Activated T-helper 1 cell treated with anti-CD3 and anti-CD28 coated beads, Interleukin-12 subunit alpha, Interleukin-12 subunit beta, Interleukin-2, Interleukin-4 antibody, amounts not matched to agents 30 ng/mL and 10 ng/mL and 1 ng/mL, durations not matched to agents 14 hours and 24 hours and 36 hours (primary cell): ENCODE measurements around the gene SP7. TPM values are rescaled to one million over a fixed set of nuclear protein-coding genes. Genes with fewer than 3 reads are reported as not detected.
"Not testable (repeated sequence)": the region's sequence is repeated elsewhere in the genome, so short reads cannot be mapped to it uniquely, and the experiment has no call there.

Experiments
- DNase-seq: peaks from one replicate; pipeline ENCODE4 v3.0.0; 2021; ENCODE audit warnings: low spot score
- H3K27ac Mint-ChIP-seq: one replicate; pipeline ENCODE4 v1.8.0; 2021; ENCODE audit warnings: mild to moderate bottlenecking, mixed read lengths
- H3K27me3 Mint-ChIP-seq: one replicate; pipeline ENCODE4 v1.8.0; 2022; ENCODE audit warnings: mild to moderate bottlenecking, moderate library complexity, mixed read lengths; ENCODE audit not compliant: insufficient read depth
- H3K36me3 Mint-ChIP-seq: one replicate; pipeline ENCODE4 v1.8.0; 2021; ENCODE audit warnings: low read depth, mixed read lengths
- H3K4me1 Mint-ChIP-seq: one replicate; pipeline ENCODE4 v1.8.0; 2021; ENCODE audit warnings: low read depth, mixed read lengths
- H3K4me3 Mint-ChIP-seq: one replicate; pipeline ENCODE4 v1.8.0; 2021; ENCODE audit warnings: mild to moderate bottlenecking, moderate library complexity, mixed read lengths
- H3K9me3 Mint-ChIP-seq: one replicate; pipeline ENCODE4 v1.8.0; 2021; ENCODE audit warnings: mixed read lengths
- intact Hi-C: fragments of 100-400 bp; cut with micrococcal nuclease; formaldehyde crosslinking; loops from one replicate; pipeline ENCODE4 v1.15.1; 2024
- total RNA-seq: library from RNA; stranded (reverse); gene quantifications from 2 replicates; pipeline ENCODE4 v1.2.3, GENCODE V29; 2022

The SP7 gene
- total RNA-seq, 1 donor from 2014 or later = not detected

DNA sequence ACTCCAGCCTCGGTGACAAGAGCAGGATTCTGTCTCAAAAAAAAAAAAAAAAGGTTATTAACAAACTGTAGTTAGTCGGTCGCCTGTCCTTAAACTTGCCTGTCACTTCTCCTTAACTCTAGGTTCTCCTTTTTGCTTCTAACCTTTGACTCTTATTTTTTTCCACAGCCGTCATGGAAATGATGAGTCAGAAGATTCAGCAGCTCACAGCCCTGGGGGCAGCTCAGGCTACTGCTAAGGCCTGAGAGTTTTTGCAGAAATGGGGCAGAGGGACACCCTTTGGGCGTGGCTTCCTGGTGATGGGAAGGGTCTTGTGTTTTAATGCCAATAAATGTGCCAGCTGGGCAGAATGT, 37.1 kb downstream of the SP7 start:
- intact Hi-C loops = loop anchor here (1.0 kb wide), 10 partner anchors 22 to 201 kb away; partner anchors contain the start of genes AAAS, CSAD, ESPL1 and ZNF740
- peak overlapping the region; percentile 97 for H3K4me3 Mint-ChIP-seq

DNA sequence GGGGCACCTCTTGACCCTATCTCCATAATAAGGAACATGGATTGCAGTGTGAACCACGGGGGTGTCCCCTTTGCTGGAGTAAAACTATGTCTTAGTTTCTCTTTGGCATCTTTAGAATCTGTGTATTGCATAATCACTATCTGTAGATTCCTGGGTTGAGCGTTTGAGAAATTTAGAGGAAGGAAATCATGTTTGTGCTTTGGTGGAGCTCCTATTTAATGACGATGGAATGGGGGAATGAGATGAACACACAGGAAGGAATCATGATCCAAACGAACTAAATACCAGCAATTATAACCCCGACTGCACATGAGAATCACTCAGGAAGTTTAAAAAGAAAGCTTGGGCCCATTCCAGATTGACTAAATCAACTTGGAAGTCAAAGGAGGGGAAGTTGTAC, 38.0 kb downstream of the SP7 start:
- H3K4me3 Mint-ChIP-seq = peak overlapping the region; percentile 19
- H3K4me1 Mint-ChIP-seq = peaks cover 68% of the 10 kb centered on the region
- peak overlapping the region; percentile 62 for H3K27ac Mint-ChIP-seq
- no peak for DNase-seq
- no peaks in the 10 kb centered on the region for H3K27me3 Mint-ChIP-seq
- H3K9me3 Mint-ChIP-seq = no peaks in the 10 kb centered on the region
- peaks cover 55% of the 10 kb centered on the region for H3K36me3 Mint-ChIP-seq
- intact Hi-C loops = no loop called here

More for the DNA sequence above, 37.1 kb downstream of the SP7 start:
- H3K9me3 Mint-ChIP-seq = no peaks in the 10 kb centered on the region
- peak overlapping the region; percentile 93 for H3K27ac Mint-ChIP-seq
- H3K36me3 Mint-ChIP-seq = peaks cover 52% of the 10 kb centered on the region
- peak; percentile 43 for DNase-seq
- peaks cover 68% of the 10 kb centered on the region for H3K4me1 Mint-ChIP-seq
- no peaks in the 10 kb centered on the region for H3K27me3 Mint-ChIP-seq

DNA sequence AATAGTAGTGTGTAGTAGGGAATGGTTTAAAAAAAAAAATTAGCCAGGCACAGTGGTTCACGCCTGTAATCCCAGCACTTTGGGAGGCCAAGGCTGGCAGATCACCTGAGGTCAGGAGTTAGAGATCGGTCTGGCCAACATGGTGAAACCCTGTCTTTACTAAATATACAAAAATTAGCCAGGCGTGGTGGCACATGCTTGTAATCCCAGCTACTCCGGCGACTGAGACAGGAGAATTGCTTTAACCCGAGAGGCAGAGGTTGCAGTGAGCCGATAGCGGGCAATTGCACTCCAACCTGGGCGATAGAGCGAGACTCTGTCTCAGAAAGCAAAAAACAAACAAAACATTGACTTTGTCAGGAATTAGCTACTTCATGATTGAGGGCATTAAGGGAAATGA, 39.0 kb downstream of the SP7 start:
- peaks cover 61% of the 10 kb centered on the region for H3K4me1 Mint-ChIP-seq
- H3K27me3 Mint-ChIP-seq, intact Hi-C loops, DNase-seq, H3K9me3 Mint-ChIP-seq: not testable (repeated sequence)
- peaks cover 52% of the 10 kb centered on the region for H3K36me3 Mint-ChIP-seq
- H3K4me3 Mint-ChIP-seq = peak overlapping the region; percentile 99
- H3K27ac Mint-ChIP-seq = peak overlapping the region; percentile 62

DNA sequence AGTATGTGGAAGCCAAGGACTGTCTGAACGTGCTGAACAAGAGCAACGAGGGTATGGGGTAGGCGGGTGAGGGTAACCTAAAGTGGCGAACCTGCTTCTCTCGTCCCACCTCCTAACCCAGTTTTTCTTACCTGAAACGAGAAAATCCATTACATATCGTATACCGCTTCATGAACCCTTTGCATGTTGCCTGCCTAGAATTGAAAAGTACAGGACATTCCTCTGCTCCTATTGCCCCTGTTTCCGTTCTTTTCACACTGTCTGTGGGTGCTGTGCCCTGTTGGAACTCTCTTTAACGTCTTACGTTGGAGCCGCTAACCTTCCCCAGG, 40.3 kb downstream of the SP7 start:
- Mint-ChIP-seq H3K27me3 (no peaks in the 10 kb centered on the region), H3K36me3 (peaks cover 52% of the 10 kb centered on the region), H3K4me3 (peak overlapping the region; percentile 99), H3K9me3 (no peaks in the 10 kb centered on the region), H3K27ac (peak overlapping the region; percentile 91), H3K4me1 (peaks cover 55% of the 10 kb centered on the region)
- intact Hi-C loops = loop anchor here (1.0 to 2.0 kb wide), 8 partner anchors 25 to 155 kb away; partner anchors contain the start of genes AAAS, CSAD, ESPL1 and ZNF740
- no peak for DNase-seq

DNA sequence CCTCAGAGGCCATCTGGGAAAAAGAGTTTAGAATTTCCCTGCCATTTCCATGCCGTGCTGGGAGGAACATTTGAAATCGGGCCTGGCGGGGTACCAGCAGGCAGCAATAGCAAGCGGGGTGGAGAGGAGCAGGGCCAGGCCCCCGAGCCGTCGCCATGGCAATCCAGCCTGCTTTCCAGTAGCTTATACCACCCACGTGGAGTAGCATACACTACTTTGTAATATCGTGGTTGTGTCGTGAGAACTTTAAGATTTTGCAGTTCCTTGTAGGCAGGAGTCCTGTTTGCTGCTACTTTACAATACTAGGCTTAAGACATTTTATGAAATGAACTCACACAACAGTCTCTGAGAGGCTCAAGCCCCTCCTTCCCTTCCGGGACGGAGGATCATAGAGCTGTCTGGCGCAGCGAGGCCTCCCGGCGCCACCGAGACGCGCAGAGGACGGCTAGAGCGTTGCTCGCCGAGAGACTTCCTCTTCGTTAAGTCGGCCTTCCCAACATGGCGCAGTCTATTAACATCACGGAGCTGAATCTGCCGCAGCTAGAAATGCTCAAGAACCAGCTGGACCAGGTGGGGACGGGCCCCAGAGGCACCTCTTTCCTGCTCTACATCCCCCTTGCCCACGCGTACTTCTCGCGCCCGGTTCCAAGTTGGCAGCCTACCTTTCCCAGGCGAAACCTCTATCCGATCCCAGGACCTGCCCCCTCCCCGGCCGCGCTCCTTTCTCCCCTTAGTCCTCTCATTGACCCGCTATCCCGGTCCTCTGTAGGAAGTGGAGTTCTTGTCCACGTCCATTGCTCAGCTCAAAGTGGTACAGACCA, 40.9 kb downstream of the SP7 start, which contains the start of gene PFDN5:
Gene PFDN5 (plus strand): TSS at position 473 of the 821 bp plus-strand sequence. CDS start 26 bp downstream, at position 499.
- DNase-seq = peak; percentile 86
- no peaks in the 10 kb centered on the region for H3K27me3 Mint-ChIP-seq
- H3K4me3 Mint-ChIP-seq = peak within 1 kb of the TSS; percentile 99
- intact Hi-C loops = loop anchor here (1.0 to 2.0 kb wide), 8 partner anchors 26 to 156 kb away; partner anchors contain the start of genes AAAS, CSAD, ESPL1 and ZNF740
- peaks cover 49% of the 10 kb centered on the region for H3K36me3 Mint-ChIP-seq
- peaks cover 50% of the 10 kb centered on the region for H3K4me1 Mint-ChIP-seq
- peak within 1 kb of the TSS; percentile 91 for H3K27ac Mint-ChIP-seq
- no peaks in the 10 kb centered on the region for H3K9me3 Mint-ChIP-seq

DNA sequence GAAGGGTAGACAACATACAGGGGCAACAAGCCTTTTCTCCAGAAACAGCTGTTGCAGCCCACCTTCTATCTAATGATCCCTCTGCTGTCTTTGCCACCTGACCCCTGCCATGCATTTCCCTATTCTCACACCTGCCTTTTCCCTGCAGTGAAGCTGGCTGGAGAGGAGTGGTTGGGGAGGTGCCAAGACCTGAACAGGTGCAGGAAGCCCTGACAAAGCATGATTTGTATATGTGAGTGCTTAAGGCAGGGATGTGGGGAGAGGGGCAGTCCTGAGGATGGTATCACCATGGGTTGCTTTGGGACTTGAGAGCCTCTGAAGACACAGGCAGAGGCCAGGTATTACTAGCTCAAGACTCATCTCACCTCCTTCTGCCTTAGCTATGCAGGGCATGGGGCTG, 43.7 kb downstream of the SP7 start:
- no peaks in the 10 kb centered on the region for H3K9me3 Mint-ChIP-seq
- no peak for DNase-seq
- H3K4me3 Mint-ChIP-seq = no peak overlapping the region
- intact Hi-C loops = no loop called here
- no peak overlapping the region for H3K27ac Mint-ChIP-seq
- peaks cover 31% of the 10 kb centered on the region for H3K4me1 Mint-ChIP-seq
- no peaks in the 10 kb centered on the region for H3K27me3 Mint-ChIP-seq
- H3K36me3 Mint-ChIP-seq = peaks cover 49% of the 10 kb centered on the region

DNA sequence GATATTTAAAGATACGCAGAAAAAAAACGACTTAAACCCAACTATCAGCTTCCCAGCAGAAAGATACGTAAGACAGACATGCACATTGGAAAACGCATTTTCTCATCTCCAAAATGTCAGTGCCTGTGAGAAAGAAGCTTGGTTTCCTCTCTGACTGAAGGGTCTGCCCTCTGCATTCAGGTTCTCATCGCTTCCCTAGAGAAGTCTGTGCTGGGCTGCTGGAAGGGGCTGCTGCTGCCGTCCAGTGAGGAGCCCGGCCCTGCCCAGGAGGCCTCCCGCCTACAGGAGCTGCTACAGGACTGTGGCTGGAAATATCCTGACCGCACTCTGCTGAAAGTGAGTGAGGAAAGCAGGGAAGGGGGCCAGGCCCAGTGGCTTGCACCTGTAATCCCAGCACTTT, 45.5 kb downstream of the SP7 start:
- peaks cover 16% of the 10 kb centered on the region for H3K4me1 Mint-ChIP-seq
- no peak for DNase-seq
- H3K4me3 Mint-ChIP-seq = no peak overlapping the region
- no peaks in the 10 kb centered on the region for H3K9me3 Mint-ChIP-seq
- peak overlapping the region; percentile 75 for H3K27ac Mint-ChIP-seq
- intact Hi-C loops = no loop called here
- no peaks in the 10 kb centered on the region for H3K27me3 Mint-ChIP-seq
- peaks cover 45% of the 10 kb centered on the region for H3K36me3 Mint-ChIP-seq

DNA sequence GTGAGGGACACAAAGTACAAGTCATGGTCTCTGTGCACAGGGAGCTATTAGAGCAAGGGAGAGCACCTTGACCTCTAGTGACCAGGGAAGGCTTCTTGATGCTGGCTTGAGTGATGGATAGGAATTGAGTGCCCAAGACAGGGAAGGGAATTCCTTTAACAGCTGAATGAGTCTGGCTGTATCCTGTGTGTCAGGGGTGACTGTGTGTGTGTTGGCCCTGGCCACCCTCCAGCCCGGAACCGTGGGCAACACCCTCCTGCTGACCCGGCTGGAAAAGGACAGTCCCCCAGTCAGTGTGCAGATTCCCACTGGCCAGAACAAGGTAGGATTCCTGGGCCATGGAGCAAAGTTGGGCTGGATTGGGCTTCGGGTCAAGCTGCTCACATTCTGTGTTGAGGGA, 46.3 kb downstream of the SP7 start:
- Mint-ChIP-seq H3K27me3 (no peaks in the 10 kb centered on the region), H3K36me3 (peaks cover 41% of the 10 kb centered on the region), H3K27ac (peak overlapping the region; percentile 75), H3K4me3 (no peak overlapping the region), H3K9me3 (no peaks in the 10 kb centered on the region), H3K4me1 (peaks cover 8% of the 10 kb centered on the region)
- DNase-seq = no peak
- intact Hi-C loops = no loop called here

DNA sequence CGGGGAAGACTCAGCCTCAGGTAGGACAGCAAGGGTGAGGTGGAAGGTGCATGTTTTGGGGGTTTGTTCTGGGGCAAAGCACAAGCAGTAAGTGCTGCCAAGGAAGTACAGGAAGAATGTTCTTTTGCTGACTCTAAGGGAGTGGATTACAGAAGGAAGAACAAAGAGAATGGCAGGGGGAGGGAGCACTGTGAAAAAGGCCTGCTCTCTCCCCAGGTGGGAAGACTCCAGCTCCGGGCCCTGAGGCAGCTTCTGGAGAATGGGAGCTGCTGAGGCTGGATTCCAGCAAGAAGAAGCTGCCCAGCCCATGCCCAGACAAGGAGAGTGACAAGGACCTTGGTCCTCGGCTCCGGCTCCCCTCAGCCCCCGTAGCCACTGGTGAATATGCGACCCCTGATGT, 47.8 kb downstream of the SP7 start:
- intact Hi-C loops = no loop called here
- peaks cover 7% of the 10 kb centered on the region for H3K4me1 Mint-ChIP-seq
- no peak for DNase-seq
- H3K27me3 Mint-ChIP-seq = no peaks in the 10 kb centered on the region
- peak overlapping the region; percentile 60 for H3K27ac Mint-ChIP-seq
- H3K9me3 Mint-ChIP-seq = no peaks in the 10 kb centered on the region
- H3K4me3 Mint-ChIP-seq = no peak overlapping the region
- H3K36me3 Mint-ChIP-seq = peaks cover 43% of the 10 kb centered on the region

DNA sequence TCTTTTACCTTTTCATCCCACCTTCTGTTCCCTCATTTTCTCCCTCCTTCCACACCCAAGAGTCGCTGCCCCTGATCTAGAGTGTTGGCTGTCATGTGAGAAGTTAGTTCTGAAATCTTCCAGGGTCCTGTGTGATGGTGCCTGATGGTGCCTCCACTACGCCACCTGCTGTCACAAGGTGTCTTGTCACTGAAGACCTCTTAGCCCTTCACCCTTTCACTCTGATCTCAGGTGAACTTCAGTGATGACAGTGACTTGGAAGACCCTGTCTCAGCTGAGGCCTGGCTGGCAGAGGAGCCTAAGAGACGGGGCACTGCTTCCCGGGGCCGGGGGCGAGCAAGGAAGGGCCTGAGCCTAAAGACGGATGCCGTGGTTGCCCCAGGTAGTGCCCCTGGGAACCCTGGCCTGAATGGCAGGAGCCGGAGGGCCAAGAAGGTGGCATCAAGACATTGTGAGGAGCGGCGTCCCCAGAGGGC, 48.4 kb downstream of the SP7 start:
- peaks cover 45% of the 10 kb centered on the region for H3K36me3 Mint-ChIP-seq
- peak; percentile 51 for DNase-seq
- no peaks in the 10 kb centered on the region for H3K27me3 Mint-ChIP-seq
- no peak overlapping the region for H3K4me3 Mint-ChIP-seq
- H3K4me1 Mint-ChIP-seq = peaks cover 7% of the 10 kb centered on the region
- intact Hi-C loops = loop anchor here (1.0 to 2.0 kb wide), 4 partner anchors 19 to 128 kb away; partner anchors contain the start of gene ESPL1
- H3K9me3 Mint-ChIP-seq = no peaks in the 10 kb centered on the region
- peak overlapping the region; percentile 60 for H3K27ac Mint-ChIP-seq

DNA sequence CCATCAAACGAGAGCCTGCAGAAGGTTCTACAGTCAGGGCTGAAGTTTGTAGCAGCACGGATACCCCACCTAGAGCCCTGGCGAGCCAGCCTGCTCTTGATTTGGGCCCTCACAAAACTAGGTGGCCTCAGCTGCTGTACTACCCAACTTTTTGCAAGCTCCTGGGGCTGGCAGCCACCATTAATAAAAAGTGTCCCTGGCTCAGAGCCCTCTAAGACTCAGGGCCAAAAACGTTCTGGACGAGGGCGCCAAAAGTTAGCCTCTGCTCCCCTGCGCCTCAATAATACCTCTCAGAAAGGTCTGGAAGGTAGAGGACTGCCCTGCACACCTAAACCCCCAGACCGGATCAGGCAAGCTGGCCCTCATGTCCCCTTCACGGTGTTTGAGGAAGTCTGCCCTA, 49.7 kb downstream of the SP7 start:
- DNase-seq = no peak
- intact Hi-C loops = loop anchor here (2.0 kb wide), 1 partner anchor 18 kb away; the partner anchor contains the start of gene ESPL1
- Mint-ChIP-seq H3K4me3 (no peak overlapping the region), H3K27ac (no peak overlapping the region), H3K36me3 (peaks cover 46% of the 10 kb centered on the region), H3K9me3 (no peaks in the 10 kb centered on the region), H3K27me3 (no peaks in the 10 kb centered on the region), H3K4me1 (peaks cover 7% of the 10 kb centered on the region)

DNA sequence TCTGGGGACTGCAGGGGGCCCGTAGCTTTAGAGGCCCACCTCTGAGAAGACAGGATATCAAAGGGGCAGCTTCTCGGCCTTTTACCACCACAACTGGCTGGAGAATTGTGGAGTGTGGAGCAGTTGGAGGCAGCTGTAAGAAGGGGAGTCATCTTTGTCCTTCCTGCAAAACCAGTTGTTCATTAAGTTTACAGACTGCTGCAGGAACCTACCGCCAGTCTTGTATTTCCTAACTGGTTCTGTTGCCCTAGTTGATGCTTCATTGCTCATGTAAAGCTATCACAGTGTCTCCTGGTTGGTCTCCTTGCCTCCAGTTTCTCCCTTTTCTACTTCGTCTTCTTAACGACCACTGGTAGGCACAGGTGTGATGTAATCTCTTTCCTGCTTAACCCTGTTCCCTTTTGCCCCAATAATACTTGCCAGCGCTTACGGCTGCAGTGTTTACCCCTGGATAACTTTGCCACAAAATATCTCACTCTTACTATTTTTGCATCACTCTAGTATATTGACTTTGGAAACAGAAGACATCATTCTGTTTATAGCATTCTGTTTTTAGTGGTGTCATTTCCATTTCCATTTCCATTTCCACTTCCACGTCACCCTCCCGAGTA, 56.2 kb downstream of the SP7 start:
- no peak overlapping the region for H3K27ac Mint-ChIP-seq
- intact Hi-C loops = no loop called here

DNA sequence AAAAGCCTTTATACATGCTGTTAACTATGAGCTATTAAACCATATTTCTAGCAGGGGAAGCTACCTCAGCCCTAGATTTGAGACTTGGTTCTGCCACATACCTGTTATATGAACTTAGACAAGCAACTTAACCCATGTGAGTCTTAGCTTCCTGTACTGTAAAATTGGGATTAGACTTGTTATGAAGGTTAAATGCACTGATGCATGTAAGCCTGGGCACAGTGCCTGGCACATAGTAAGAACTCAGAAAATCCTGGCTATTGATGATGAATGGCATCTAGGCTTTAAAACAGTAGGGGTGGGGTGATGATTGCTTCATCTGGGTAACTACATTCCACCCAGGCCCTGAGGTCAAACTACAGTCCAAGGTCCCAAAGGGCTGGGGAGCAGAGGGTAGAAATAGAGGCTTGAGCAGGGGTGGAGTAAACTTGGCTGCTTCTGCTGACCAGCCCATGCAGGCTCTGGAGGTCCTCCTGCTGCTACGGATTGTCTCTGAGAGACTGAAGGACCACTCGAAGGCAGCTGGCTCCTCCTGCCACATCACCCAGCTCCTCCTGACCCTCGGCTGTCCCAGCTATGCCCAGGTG, 56.8 kb downstream of the SP7 start:
- H3K4me3 Mint-ChIP-seq = no peak overlapping the region
- no peak overlapping the region for H3K27ac Mint-ChIP-seq
- peaks cover 50% of the 10 kb centered on the region for H3K36me3 Mint-ChIP-seq
- no peaks in the 10 kb centered on the region for H3K9me3 Mint-ChIP-seq
- intact Hi-C loops = no loop called here
- no peak for DNase-seq
- H3K4me1 Mint-ChIP-seq = peaks cover 4% of the 10 kb centered on the region
- no peaks in the 10 kb centered on the region for H3K27me3 Mint-ChIP-seq

More for the DNA sequence above, 56.2 kb downstream of the SP7 start:
- Mint-ChIP-seq H3K4me3 (no peak overlapping the region), H3K36me3 (peaks cover 46% of the 10 kb centered on the region), H3K4me1 (peaks cover 4% of the 10 kb centered on the region), H3K9me3 (no peaks in the 10 kb centered on the region), H3K27me3 (no peaks in the 10 kb centered on the region)
- DNase-seq = no peak
